Endodermal cell (in vitro differentiated cells): Measurements from ENCODE around the gene ZNF341. TPM values are rescaled to one million over a fixed set of nuclear protein-coding genes. Genes with fewer than 3 reads are reported as not detected.

Source experiments
- DNase-seq: peaks from one replicate; pipeline ENCODE4 v3.0.0-alpha.2; 2017
- H3K27ac ChIP-seq: 2 replicates; pipeline ENCODE4 v1.5.1; 2013; ENCODE audit warnings: mild to moderate bottlenecking, low read depth, low read length, moderate library complexity
- H3K27me3 ChIP-seq: 2 replicates; pipeline ENCODE4 v1.6.1; 2013; ENCODE audit warnings: mild to moderate bottlenecking, low read length, moderate library complexity; ENCODE audit not compliant: insufficient read depth, control insufficient read depth, poor library complexity, severe bottlenecking
- H3K36me3 ChIP-seq: 2 replicates; pipeline ENCODE4 v1.7.0; 2013; ENCODE audit warnings: mild to moderate bottlenecking, low read length, moderate library complexity; ENCODE audit not compliant: control insufficient read depth, insufficient read depth
- H3K4me1 ChIP-seq: one replicate; pipeline ENCODE4 v1.7.0; 2013; ENCODE audit warnings: low read length; ENCODE audit not compliant: control insufficient read depth, insufficient read depth
- H3K4me3 ChIP-seq: 2 replicates; pipeline ENCODE4 v1.5.1; 2013; ENCODE audit warnings: mild to moderate bottlenecking, low read length, moderate library complexity
- H3K9ac ChIP-seq: 2 replicates; pipeline ENCODE4 v1.6.1; 2013; ENCODE audit warnings: mild to moderate bottlenecking, low read length, moderate library complexity; ENCODE audit not compliant: poor library complexity, severe bottlenecking; ENCODE audit errors: extremely low read depth
- H3K9me3 ChIP-seq: 2 replicates; pipeline ENCODE4 v1.6.1; 2013; ENCODE audit warnings: mild to moderate bottlenecking, low read length, moderate library complexity; ENCODE audit not compliant: control insufficient read depth
- H3K27ac Mint-ChIP-seq: 2 replicates; pipeline ENCODE4 v1.8.0; 2020; ENCODE audit warnings: mixed read lengths
- H3K27me3 Mint-ChIP-seq: 2 replicates; pipeline ENCODE4 v1.8.0; 2021; ENCODE audit warnings: mild to moderate bottlenecking, mixed read lengths; ENCODE audit not compliant: insufficient read depth
- H3K36me3 Mint-ChIP-seq: 2 replicates; pipeline ENCODE4 v1.8.0; 2020; ENCODE audit warnings: low read depth, mixed read lengths
- H3K4me1 Mint-ChIP-seq: 2 replicates; pipeline ENCODE4 v1.8.0; 2020; ENCODE audit warnings: mixed read lengths
- H3K4me3 Mint-ChIP-seq: 2 replicates; pipeline ENCODE4 v1.8.0; 2020; ENCODE audit warnings: mild to moderate bottlenecking, moderate library complexity, mixed read lengths
- H3K9me3 Mint-ChIP-seq: 2 replicates; pipeline ENCODE4 v1.8.0; 2020; ENCODE audit warnings: mild to moderate bottlenecking, mixed read lengths
- WGBS, 2 experiments: methylation state at CpG; one replicate each; pipeline versions ENCODE4 v1.1.5 to v1.1.7; 2013; ENCODE audit warnings: missing lambda C conversion rate in 2 of 2, mixed read lengths in 1 of 2; ENCODE audit not compliant: insufficient coverage in 1 of 2, insufficient read length in 1 of 2; 5-methylcytosine and 5-hydroxymethylcytosine counted together
- total RNA-seq, 2 donors: library from RNA; stranded (reverse); fragmentation: NEBNext Ultra II Directional in 1 of 2; extraction: Animal tissue kit (Norgen Biotek cat#: 25700) in 1 of 2; gene quantifications; 2 replicates in 1 of 2; 3 replicates in 1 of 2; pipeline ENCODE4 v1.2.1, GENCODE V29; 2021
- TF ChIP-seq, protein P1 (sequence below): fragments of 200-600 bp; sonication (generic); conservative IDR thresholded peaks from 2 replicates; pipeline ENCODE4 v1.5.0; 2021; ENCODE audit warnings: antibody characterized with exemption, mild to moderate bottlenecking

ZNF341 gene
- total RNA-seq, 2 donors from 2014 or later, result 5.4 to 6.5 TPM

DNA sequence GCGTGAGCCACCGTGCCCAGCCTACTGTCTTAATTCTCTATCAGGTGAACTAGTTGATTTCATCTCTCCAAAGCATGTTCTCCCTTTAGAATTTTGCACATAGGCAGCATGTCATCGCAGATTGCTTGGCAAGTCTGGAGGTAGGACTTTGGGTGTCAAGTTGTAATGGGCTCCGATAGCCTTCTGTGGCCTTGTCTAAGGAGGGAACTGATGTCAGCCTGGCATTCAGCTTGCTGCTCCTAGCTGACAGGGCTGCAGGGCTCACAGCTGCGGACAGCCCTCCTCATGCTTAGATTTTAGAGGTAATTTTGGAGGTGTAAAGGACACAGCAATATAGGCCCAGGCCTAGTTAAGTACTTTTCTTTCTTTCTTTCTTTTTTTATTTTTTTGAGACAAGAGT, 90.6 kb downstream of the ZNF341 start:
- Mint-ChIP-seq H3K9me3 (no peaks in the 10 kb centered on the region), H3K4me3 (no peak overlapping the region), H3K27me3 (no peaks in the 10 kb centered on the region), H3K4me1 (peaks cover 51% of the 10 kb centered on the region), H3K36me3 (peaks cover 12% of the 10 kb centered on the region), H3K27ac (no peak overlapping the region)
- H3K27ac ChIP-seq, result no peak overlapping the region
- no peak overlapping the region for H3K4me3 ChIP-seq
- TF ChIP-seq, protein P1, sequence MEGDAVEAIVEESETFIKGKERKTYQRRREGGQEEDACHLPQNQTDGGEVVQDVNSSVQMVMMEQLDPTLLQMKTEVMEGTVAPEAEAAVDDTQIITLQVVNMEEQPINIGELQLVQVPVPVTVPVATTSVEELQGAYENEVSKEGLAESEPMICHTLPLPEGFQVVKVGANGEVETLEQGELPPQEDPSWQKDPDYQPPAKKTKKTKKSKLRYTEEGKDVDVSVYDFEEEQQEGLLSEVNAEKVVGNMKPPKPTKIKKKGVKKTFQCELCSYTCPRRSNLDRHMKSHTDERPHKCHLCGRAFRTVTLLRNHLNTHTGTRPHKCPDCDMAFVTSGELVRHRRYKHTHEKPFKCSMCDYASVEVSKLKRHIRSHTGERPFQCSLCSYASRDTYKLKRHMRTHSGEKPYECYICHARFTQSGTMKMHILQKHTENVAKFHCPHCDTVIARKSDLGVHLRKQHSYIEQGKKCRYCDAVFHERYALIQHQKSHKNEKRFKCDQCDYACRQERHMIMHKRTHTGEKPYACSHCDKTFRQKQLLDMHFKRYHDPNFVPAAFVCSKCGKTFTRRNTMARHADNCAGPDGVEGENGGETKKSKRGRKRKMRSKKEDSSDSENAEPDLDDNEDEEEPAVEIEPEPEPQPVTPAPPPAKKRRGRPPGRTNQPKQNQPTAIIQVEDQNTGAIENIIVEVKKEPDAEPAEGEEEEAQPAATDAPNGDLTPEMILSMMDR, result no peak
- H3K4me1 ChIP-seq, result peaks cover 21% of the 10 kb centered on the region
- no peaks in the 10 kb centered on the region for H3K9me3 ChIP-seq
- 95% methylated on average over 4 to 5 of the region's 5 CpGs for WGBS, 2 experiments
- no peak overlapping the region for H3K9ac ChIP-seq
- H3K27me3 ChIP-seq, result no peaks in the 10 kb centered on the region
- DNase-seq, result no peak
- H3K36me3 ChIP-seq, result peaks cover 7% of the 10 kb centered on the region

DNA sequence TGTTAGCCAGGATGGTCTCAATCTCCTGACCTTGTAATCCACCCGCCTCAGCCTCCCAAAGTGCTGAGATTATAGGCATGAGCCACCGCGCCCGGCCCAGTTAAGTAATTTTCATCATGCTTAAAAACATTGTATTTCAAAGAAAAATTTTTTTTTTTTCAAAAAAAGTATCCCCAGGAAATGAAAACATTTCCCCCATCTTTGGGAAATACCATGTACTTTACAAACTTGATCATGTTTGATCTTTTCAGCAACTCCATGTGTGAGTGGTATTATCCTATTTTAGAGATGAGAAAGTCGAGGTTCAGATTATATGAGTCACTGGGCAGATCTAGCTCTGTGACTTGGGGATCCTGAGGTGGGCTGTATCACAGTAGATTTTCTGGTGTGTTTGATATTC, 91.2 kb downstream of the ZNF341 start:
- 95 to 100% methylated on average over 3 to 5 of the region's 5 CpGs for WGBS, 2 experiments
- no peak overlapping the region for H3K27ac Mint-ChIP-seq
- no peak overlapping the region for H3K4me3 Mint-ChIP-seq
- no peaks in the 10 kb centered on the region for H3K9me3 Mint-ChIP-seq
- Histone ChIP-seq H3K9me3 (no peaks in the 10 kb centered on the region), H3K36me3 (peaks cover 7% of the 10 kb centered on the region), H3K27ac (no peak overlapping the region), H3K4me1 (peaks cover 27% of the 10 kb centered on the region), H3K27me3 (no peaks in the 10 kb centered on the region), H3K9ac (no peak overlapping the region), H3K4me3 (no peak overlapping the region)
- TF ChIP-seq, protein P1, result no peak
- DNase-seq, result no peak
- peaks cover 53% of the 10 kb centered on the region for H3K4me1 Mint-ChIP-seq
- H3K36me3 Mint-ChIP-seq, result peaks cover 12% of the 10 kb centered on the region
- no peaks in the 10 kb centered on the region for H3K27me3 Mint-ChIP-seq

DNA sequence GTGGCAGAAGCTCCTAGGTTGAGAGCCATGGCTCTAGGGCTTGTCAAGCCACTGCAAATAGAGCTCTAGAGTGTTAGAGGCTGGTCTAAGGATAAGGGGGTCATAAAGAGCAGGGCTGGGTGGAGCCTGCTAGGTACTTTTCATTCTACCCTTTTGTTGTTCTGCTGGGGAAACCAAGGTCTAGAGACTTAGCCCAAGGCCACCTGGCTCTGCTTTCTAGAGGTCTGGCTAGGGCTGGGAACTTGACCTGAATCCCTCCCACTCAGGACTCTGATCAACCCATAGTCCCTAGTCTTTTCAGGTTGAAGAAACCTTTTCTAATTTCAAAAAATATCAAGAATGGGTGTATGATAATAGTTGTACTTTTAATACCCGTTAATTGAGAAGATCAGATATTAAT, 93.1 kb downstream of the ZNF341 start:
- H3K27ac ChIP-seq, result no peak overlapping the region
- Mint-ChIP-seq H3K9me3 (no peaks in the 10 kb centered on the region), H3K36me3 (peaks cover 7% of the 10 kb centered on the region), H3K27me3 (no peaks in the 10 kb centered on the region), H3K4me3 (peak overlapping the region; percentile 6), H3K27ac (peak overlapping the region; percentile 90), H3K4me1 (peaks cover 68% of the 10 kb centered on the region)
- H3K4me3 ChIP-seq, result peak overlapping the region; percentile 2
- TF ChIP-seq, protein P1, result no peak
- no peaks in the 10 kb centered on the region for H3K27me3 ChIP-seq
- H3K9ac ChIP-seq, result no peak overlapping the region
- no CpG with 5 or more reads among the region's 1 CpG for WGBS, 2 experiments
- H3K36me3 ChIP-seq, result peaks cover 3% of the 10 kb centered on the region
- no peak for DNase-seq
- no peaks in the 10 kb centered on the region for H3K9me3 ChIP-seq
- H3K4me1 ChIP-seq, result peaks cover 38% of the 10 kb centered on the region
